A549 (cell line): Measurements from ENCODE around the gene PATL2.

Experiments
- CHD2 ChIP-seq: fragments of 150-350 bp; IDR thresholded peaks from 2 replicates; pipeline ENCODE4 v1.6.1; 2014; ENCODE audit warnings: low read length; ENCODE audit not compliant: partially characterized antibody
- CTCF ChIP-seq: fragments of >200 bp; sonication (Bioruptor Twin); formaldehyde crosslinking; IDR thresholded peaks from 3 replicates; pipeline ENCODE4 v1.5.1; 2016
- GATA3 ChIP-seq: IDR thresholded peaks from 2 replicates; pipeline ENCODE4 v1.6.1; 2012; ENCODE audit warnings: borderline replicate concordance
- KDM1A ChIP-seq: fragments of 200-600 bp; sonication (generic); IDR thresholded peaks from 2 replicates; pipeline ENCODE4 v1.6.1; 2016; ENCODE audit warnings: low read depth, mild to moderate bottlenecking
- MYC ChIP-seq: IDR thresholded peaks from 2 replicates; pipeline ENCODE4 v1.6.1; 2012; ENCODE audit warnings: mild to moderate bottlenecking, inconsistent platforms, low read length, improper control_type of control experiment, borderline replicate concordance
- POLR2A ChIP-seq: IDR thresholded peaks from 2 replicates; pipeline ENCODE4 v1.6.1; 2012; ENCODE audit warnings: mild to moderate bottlenecking, low read length
- RAD21 ChIP-seq, 2 experiments: fragments of >200 bp in 1 of 2; sonication (Bioruptor Twin) in 1 of 2; formaldehyde crosslinking in 1 of 2; IDR thresholded peaks in 1 of 2; conservative IDR thresholded peaks in 1 of 2; 2 replicates in 1 of 2; 3 replicates in 1 of 2; pipeline ENCODE4 v1.6.1; 2012 to 2018; ENCODE audit warnings: inconsistent platforms in 1 of 2
- RARB ChIP-seq: fragments of 250-450 bp; sonication (Bioruptor Pico); IDR thresholded peaks from 2 replicates; pipeline ENCODE4 v1.8.0; 2021; ENCODE audit warnings: mild to moderate bottlenecking, moderate library complexity
- REST ChIP-seq: fragments of 200-600 bp; sonication (generic); IDR thresholded peaks from 2 replicates; pipeline ENCODE4 v1.6.1; 2016; ENCODE audit warnings: antibody characterized with exemption, mild to moderate bottlenecking, moderate library complexity
- SMC3 ChIP-seq: fragments of >200 bp; sonication (Bioruptor Twin); formaldehyde crosslinking; IDR thresholded peaks from 3 replicates; pipeline ENCODE4 v1.6.1; 2018; ENCODE audit warnings: inconsistent platforms
- SREBF2 ChIP-seq: fragments of 450-650 bp; IDR thresholded peaks from 2 replicates; pipeline ENCODE4 v1.6.1; 2014; ENCODE audit warnings: mild to moderate bottlenecking, moderate library complexity
- USF2 ChIP-seq: fragments of 450-650 bp; IDR thresholded peaks from 2 replicates; pipeline ENCODE4 v1.6.1; 2014; ENCODE audit warnings: antibody characterized with exemption
- ZC3H11A ChIP-seq: fragments of 450-650 bp; IDR thresholded peaks from 2 replicates; pipeline ENCODE4 v1.6.1; 2014; ENCODE audit warnings: antibody characterized with exemption, mild to moderate bottlenecking

DNA sequence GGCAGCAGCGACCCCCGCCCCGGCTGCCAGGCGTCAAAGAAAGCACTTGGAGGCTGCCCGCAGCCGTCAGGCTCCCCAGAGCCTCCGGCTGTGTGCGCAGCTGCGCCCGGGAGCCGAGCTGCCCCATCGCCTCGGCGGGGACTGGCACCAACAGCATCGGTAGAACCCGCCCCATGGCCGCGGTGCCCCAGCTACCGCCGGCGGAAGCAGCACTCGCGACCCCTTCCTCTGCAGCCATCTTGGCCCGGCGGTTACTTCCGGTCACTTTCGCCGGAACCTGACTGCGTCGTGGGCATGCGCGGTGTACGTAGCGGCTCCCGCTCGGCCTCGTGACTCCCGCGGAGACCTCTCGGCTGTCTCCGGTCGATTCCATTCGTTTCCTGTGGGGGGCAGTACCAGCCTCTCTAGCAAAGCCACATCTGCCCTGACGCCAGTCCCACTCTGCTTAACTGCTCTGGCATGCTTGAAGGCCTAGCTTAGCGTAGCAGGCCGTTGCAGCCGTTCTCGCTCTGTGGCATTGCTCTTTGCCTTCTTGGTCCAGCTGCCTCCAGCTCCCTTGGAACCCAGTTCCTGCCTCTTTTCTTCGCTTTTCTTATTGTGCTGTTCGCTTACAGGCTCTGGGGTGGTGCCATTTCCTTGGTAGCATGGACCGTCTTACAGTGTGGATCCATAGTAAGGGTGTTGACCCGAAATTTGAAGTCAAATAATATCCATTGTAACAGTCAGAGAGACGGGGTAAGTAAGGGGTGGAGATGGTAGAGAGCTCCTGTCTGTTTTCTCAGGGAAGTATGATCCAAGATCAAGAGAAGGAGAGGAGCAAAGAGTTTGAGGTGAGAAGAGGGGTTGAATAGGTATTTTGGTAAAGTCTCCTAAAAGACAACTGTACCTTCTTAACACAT, 47.5 kb downstream of the PATL2 start, which contains the start of gene SPG11:
- TF ChIP-seq USF2: peak; percentile 81
- no peak for TF ChIP-seq CHD2
- TF ChIP-seq CTCF: peak; percentile 64
- TF ChIP-seq KDM1A: no peak
- peak; percentile 94 for TF ChIP-seq POLR2A
- peak; percentile 76 for TF ChIP-seq SMC3
- TF ChIP-seq SREBF2: no peak
- TF ChIP-seq GATA3: no peak
- no peak for TF ChIP-seq ZC3H11A
- no peak for TF ChIP-seq RARB
- TF ChIP-seq MYC: no peak
- TF ChIP-seq REST: no peak
- TF ChIP-seq RAD21 (conservative IDR thresholded peaks at IDR 0.05 in 1 of 2, IDR thresholded peaks at IDR 0.05 in 1 of 2): peak; percentile 81 to 83
